Stimulated activated CD8-positive, alpha-beta memory T cell treated with anti-CD3 and anti-CD28 coated beads, Interleukin-4, amount 100 ng/mL, for 1 hour (primary cell): Measurements from ENCODE around the gene PKP4.
"Not testable (repeated sequence)": the region's sequence is repeated elsewhere in the genome, so short reads cannot be mapped to it uniquely, and the experiment has no call there.

Source experiments
- DNase-seq, 2 donors: peaks; one replicate each; pipeline ENCODE4 v3.0.0-alpha.2; 2020; ENCODE audit warnings: low read depth in 2 of 2, low spot score in 1 of 2

Gene PKP4

GRCh38 chr2:158464426-158465281 lies 7.9 kb downstream of the PKP4 start:
- DNase-seq = no peak

- DNase-seq = no peak
Observed at GRCh38 chr2:158467248-158467647, 10.5 kb downstream of the PKP4 start.

GRCh38 chr2:158472829-158473228 lies 16.1 kb downstream of the PKP4 start:
- DNase-seq = not testable (repeated sequence)

- not testable (repeated sequence) for DNase-seq
Observed at GRCh38 chr2:158473300-158473699, 16.5 kb downstream of the PKP4 start.

- no peak for DNase-seq
Observed at GRCh38 chr2:158473719-158474392, 17.1 kb downstream of the PKP4 start.

GRCh38 chr2:158474526-158475011 lies 17.8 kb downstream of the PKP4 start:
- DNase-seq = not testable (repeated sequence)

GRCh38 chr2:158477202-158477601 lies 20.4 kb downstream of the PKP4 start:
- DNase-seq = no peak

GRCh38 chr2:158478237-158478636 lies 21.5 kb downstream of the PKP4 start:
- no peak for DNase-seq

GRCh38 chr2:158478816-158479215 lies 22.1 kb downstream of the PKP4 start:
- DNase-seq = no peak

- DNase-seq = no peak
Observed at GRCh38 chr2:158481116-158481515, 24.4 kb downstream of the PKP4 start.

- no peak for DNase-seq
Observed at GRCh38 chr2:158482594-158482993, 25.8 kb downstream of the PKP4 start.

GRCh38 chr2:158484892-158485556 lies 28.3 kb downstream of the PKP4 start:
- DNase-seq = no peak

GRCh38 chr2:158486150-158486969 lies 29.6 kb downstream of the PKP4 start:
- DNase-seq = no peak

- DNase-seq = no peak
Observed at GRCh38 chr2:158486970-158487325, 30.2 kb downstream of the PKP4 start.

GRCh38 chr2:158487419-158487818 lies 30.7 kb downstream of the PKP4 start:
- DNase-seq = no peak

GRCh38 chr2:158488442-158489216 lies 31.9 kb downstream of the PKP4 start:
- no peak for DNase-seq

- no peak for DNase-seq
Observed at GRCh38 chr2:158489366-158490112, 32.8 kb downstream of the PKP4 start.

GRCh38 chr2:158491072-158491471 lies 34.3 kb downstream of the PKP4 start:
- DNase-seq = no peak

GRCh38 chr2:158493458-158493857 lies 36.7 kb downstream of the PKP4 start:
- DNase-seq = no peak

- DNase-seq = no peak
Observed at GRCh38 chr2:158495175-158495574, 38.4 kb downstream of the PKP4 start.
